ENCODE measurements around the gene PROB1.
"Not testable (repeated sequence)": the region's sequence is repeated elsewhere in the genome, so short reads cannot be mapped to it uniquely, and the experiment has no call there.

Gene PROB1

GRCh38 chr5:139410993-139411828 is 16.3 kb upstream of the PROB1 start:
- Histone ChIP-seq H3K9me3 (ENCODE audit: low read length) (no peaks in the 10 kb centered on the region), H3K4me1 (ENCODE audit: insufficient read depth, low read length) (peaks cover 52% of the 10 kb centered on the region), H3K36me3 (ENCODE audit: insufficient read depth, low read length) (no peaks in the 10 kb centered on the region), H3K4me3 (ENCODE audit: low read depth in 1 of 2, low read length in 2 of 2) (peak overlapping the region in 1 of 2 donors; percentile 21), H3K27ac (ENCODE audit: low read depth, low read length) (peak overlapping the region; percentile 17), H3K9ac (ENCODE audit: low read length) (no peak overlapping the region), H3K27me3 (ENCODE audit: control insufficient read depth in 1 of 2, insufficient read depth in 2 of 2, low read length in 2 of 2) (no peaks in the 10 kb centered on the region)

- Histone ChIP-seq H3K4me1 (ENCODE audit: insufficient read depth, low read length) (peaks cover 43% of the 10 kb centered on the region), H3K27me3 (ENCODE audit: control insufficient read depth in 1 of 2, insufficient read depth in 2 of 2, low read length in 2 of 2) (no peaks in the 10 kb centered on the region), H3K9me3 (ENCODE audit: low read length) (no peaks in the 10 kb centered on the region), H3K27ac (ENCODE audit: low read depth, low read length) (no peak overlapping the region), H3K9ac (ENCODE audit: low read length) (no peak overlapping the region), H3K4me3 (ENCODE audit: low read depth in 1 of 2, low read length in 2 of 2) (peak overlapping the region in 1 of 2 donors; percentile 21), H3K36me3 (ENCODE audit: insufficient read depth, low read length) (no peaks in the 10 kb centered on the region)
These were observed 15.5 kb upstream of the PROB1 start for GRCh38 chr5:139410121-139410992.

DNA sequence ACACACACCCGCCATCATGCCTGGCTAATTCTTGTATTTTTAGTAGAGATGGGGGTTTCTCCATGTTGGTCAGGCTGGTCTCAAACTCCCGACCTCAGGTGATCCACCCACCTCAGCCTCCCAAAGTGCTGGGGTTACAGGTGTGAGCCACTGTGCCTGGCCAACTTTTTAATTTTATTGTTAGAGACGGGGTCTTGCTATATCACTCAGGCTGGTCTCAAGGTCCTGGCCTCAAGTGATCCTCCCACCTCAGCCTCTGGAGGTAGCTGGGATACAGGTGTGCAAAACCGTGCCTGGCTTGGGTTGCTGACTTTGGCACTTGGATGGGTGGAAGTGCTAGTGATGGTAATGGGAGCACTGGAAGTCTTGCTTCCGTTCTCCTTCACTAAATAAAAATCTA is 14.2 kb upstream of the PROB1 start:
- H3K4me3 ChIP-seq (ENCODE audit: low read depth in 1 of 2, low read length in 2 of 2); H3K27me3 ChIP-seq (ENCODE audit: control insufficient read depth in 1 of 2, insufficient read depth in 2 of 2, low read length in 2 of 2); H3K36me3 ChIP-seq (ENCODE audit: insufficient read depth, low read length); H3K27ac ChIP-seq (ENCODE audit: low read depth, low read length); H3K9me3 ChIP-seq (ENCODE audit: low read length); H3K9ac ChIP-seq (ENCODE audit: low read length): not testable (repeated sequence)
- peaks cover 38% of the 10 kb centered on the region for H3K4me1 ChIP-seq (ENCODE audit: insufficient read depth, low read length)

DNA sequence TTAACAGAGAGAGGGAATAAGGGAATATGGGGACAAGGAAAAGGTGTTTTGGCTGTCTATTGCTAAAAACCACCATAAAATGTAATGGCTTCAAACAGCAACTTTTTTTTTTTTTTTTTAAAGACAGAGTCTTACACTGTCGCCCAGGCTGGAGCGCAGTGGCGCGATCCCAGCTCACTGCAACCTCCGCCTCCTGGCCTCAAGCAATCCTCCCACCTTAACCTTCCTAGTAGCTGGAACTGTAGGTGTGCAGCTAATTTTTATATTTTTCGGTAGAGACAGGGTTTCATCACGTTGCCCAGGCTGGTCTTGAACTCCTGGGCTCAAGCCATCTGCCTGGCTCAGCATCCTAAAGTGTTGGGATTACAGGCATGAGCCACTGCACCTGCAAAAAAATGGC is 13.3 kb upstream of the PROB1 start:
- peaks cover 37% of the 10 kb centered on the region for H3K4me1 ChIP-seq (ENCODE audit: insufficient read depth, low read length)

DNA sequence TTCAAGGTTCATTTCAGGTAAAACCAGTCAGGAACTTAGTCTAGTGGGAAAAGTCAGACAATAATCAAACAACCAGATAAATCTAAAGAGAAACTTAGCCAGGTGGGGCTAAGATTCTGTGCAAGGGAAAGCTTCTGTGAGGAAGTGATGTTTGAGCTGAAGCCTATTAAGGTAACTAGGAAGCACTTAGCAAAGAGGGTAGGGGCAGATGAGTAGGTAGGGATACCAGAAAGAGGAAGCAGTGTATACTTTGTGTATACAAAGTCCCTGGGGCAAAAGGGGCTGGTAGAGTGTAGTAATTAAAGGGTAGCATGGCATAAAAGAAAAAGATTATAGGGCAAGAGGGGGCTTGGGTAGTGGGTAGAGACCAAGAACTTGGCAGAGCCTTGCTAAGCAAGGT is 12.6 kb upstream of the PROB1 start:
- Histone ChIP-seq H3K9me3 (ENCODE audit: low read length) (no peaks in the 10 kb centered on the region), H3K27me3 (ENCODE audit: control insufficient read depth in 1 of 2, insufficient read depth in 2 of 2, low read length in 2 of 2) (no peaks in the 10 kb centered on the region), H3K27ac (ENCODE audit: low read depth, low read length) (no peak overlapping the region), H3K4me1 (ENCODE audit: insufficient read depth, low read length) (peaks cover 40% of the 10 kb centered on the region), H3K9ac (ENCODE audit: low read length) (no peak overlapping the region), H3K36me3 (ENCODE audit: insufficient read depth, low read length) (no peaks in the 10 kb centered on the region), H3K4me3 (ENCODE audit: low read depth in 1 of 2, low read length in 2 of 2) (no peak overlapping the region)

More for the DNA sequence above, 13.3 kb upstream of the PROB1 start:
- H3K27me3 ChIP-seq (ENCODE audit: control insufficient read depth in 1 of 2, insufficient read depth in 2 of 2, low read length in 2 of 2): no peaks in the 10 kb centered on the region
- H3K27ac ChIP-seq (ENCODE audit: low read depth, low read length): no peak overlapping the region
- no peaks in the 10 kb centered on the region for H3K9me3 ChIP-seq (ENCODE audit: low read length)
- H3K4me3 ChIP-seq (ENCODE audit: low read depth in 1 of 2, low read length in 2 of 2): no peak overlapping the region
- H3K9ac ChIP-seq (ENCODE audit: low read length): no peak overlapping the region
- no peaks in the 10 kb centered on the region for H3K36me3 ChIP-seq (ENCODE audit: insufficient read depth, low read length)

DNA sequence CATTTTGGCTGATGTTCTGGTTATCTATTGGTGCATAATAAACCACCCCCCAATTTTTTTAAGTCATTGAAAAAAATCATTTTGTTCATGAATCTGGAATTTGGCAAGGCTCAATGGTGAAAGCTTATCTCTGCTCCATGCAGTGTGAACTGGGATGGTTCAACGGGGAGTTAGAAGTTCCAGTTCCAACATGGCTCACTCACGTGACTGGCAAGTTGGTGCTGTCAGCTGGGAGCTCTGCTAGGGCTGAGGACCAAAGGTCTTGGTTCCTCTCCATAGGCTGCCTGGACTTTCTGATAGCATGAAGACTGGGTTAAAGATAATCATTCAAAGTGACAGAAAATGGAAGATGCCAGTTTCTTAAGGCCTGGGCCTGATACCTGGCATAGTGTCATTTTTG is 12.1 kb upstream of the PROB1 start:
- no peak overlapping the region for H3K27ac ChIP-seq (ENCODE audit: low read depth, low read length)
- H3K4me1 ChIP-seq (ENCODE audit: insufficient read depth, low read length): peaks cover 37% of the 10 kb centered on the region
- no peak overlapping the region for H3K4me3 ChIP-seq (ENCODE audit: low read depth in 1 of 2, low read length in 2 of 2)
- H3K27me3 ChIP-seq (ENCODE audit: control insufficient read depth in 1 of 2, insufficient read depth in 2 of 2, low read length in 2 of 2): no peaks in the 10 kb centered on the region
- H3K36me3 ChIP-seq (ENCODE audit: insufficient read depth, low read length): no peaks in the 10 kb centered on the region
- H3K9me3 ChIP-seq (ENCODE audit: low read length): no peaks in the 10 kb centered on the region
- H3K9ac ChIP-seq (ENCODE audit: low read length): no peak overlapping the region

GRCh38 chr5:139404484-139404840 is 9.6 kb upstream of the PROB1 start:
- Histone ChIP-seq H3K9me3 (ENCODE audit: low read length) (no peaks in the 10 kb centered on the region), H3K9ac (ENCODE audit: low read length) (peak overlapping the region; percentile 38), H3K4me1 (ENCODE audit: insufficient read depth, low read length) (peaks cover 15% of the 10 kb centered on the region), H3K4me3 (ENCODE audit: low read depth in 1 of 2, low read length in 2 of 2) (peak overlapping the region in 1 of 2 donors; percentile 67), H3K36me3 (ENCODE audit: insufficient read depth, low read length) (no peaks in the 10 kb centered on the region), H3K27me3 (ENCODE audit: control insufficient read depth in 1 of 2, insufficient read depth in 2 of 2, low read length in 2 of 2) (no peaks in the 10 kb centered on the region), H3K27ac (ENCODE audit: low read depth, low read length) (no peak overlapping the region)

GRCh38 chr5:139403787-139404483 is 9.0 kb upstream of the PROB1 start, which contains the start of gene SPATA24:
SPATA24 (minus strand) TSS chr5:139404089; CDS start chr5:139404060, 29 bp downstream.
- peak within 1 kb of the TSS; percentile 79 for H3K27ac ChIP-seq (ENCODE audit: low read depth, low read length)
- H3K9me3 ChIP-seq (ENCODE audit: low read length): no peaks in the 10 kb centered on the region
- peak within 1 kb of the TSS; percentile 38 for H3K9ac ChIP-seq (ENCODE audit: low read length)
- peak within 1 kb of the TSS; percentile 43 to 67 for H3K4me3 ChIP-seq (ENCODE audit: low read depth in 1 of 2, low read length in 2 of 2)
- H3K36me3 ChIP-seq (ENCODE audit: insufficient read depth, low read length): no peaks in the 10 kb centered on the region
- H3K27me3 ChIP-seq (ENCODE audit: control insufficient read depth in 1 of 2, insufficient read depth in 2 of 2, low read length in 2 of 2): no peaks in the 10 kb centered on the region
- H3K4me1 ChIP-seq (ENCODE audit: insufficient read depth, low read length): peaks cover 14% of the 10 kb centered on the region

DNA sequence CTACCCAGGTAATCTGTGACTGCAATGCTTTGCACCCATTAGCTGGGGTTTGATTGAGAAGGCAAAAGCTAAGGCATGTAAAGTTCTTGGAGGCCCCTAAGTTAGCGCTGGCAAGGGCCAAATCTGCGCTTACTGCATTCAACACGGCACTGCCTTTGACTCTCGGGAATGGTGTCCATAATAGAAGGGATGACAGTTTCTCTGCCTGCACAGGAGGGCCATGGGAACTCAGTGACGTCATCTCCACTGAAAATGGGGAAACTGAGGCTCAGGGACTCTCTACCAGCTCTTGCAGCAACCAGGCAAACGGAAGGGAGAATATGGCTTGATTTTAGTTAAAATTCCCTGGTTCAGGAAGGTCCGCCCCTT is 8.5 kb upstream of the PROB1 start:
- Histone ChIP-seq H3K27me3 (ENCODE audit: control insufficient read depth in 1 of 2, insufficient read depth in 2 of 2, low read length in 2 of 2) (no peaks in the 10 kb centered on the region), H3K9me3 (ENCODE audit: low read length) (no peaks in the 10 kb centered on the region), H3K27ac (ENCODE audit: low read depth, low read length) (peak overlapping the region; percentile 79), H3K36me3 (ENCODE audit: insufficient read depth, low read length) (no peaks in the 10 kb centered on the region), H3K9ac (ENCODE audit: low read length) (peak overlapping the region; percentile 34), H3K4me1 (ENCODE audit: insufficient read depth, low read length) (peaks cover 14% of the 10 kb centered on the region), H3K4me3 (ENCODE audit: low read depth in 1 of 2, low read length in 2 of 2) (peak overlapping the region; percentile 43 to 67)

GRCh38 chr5:139402561-139403158 is 7.8 kb upstream of the PROB1 start:
- Histone ChIP-seq H3K9ac (ENCODE audit: low read length) (no peak overlapping the region), H3K36me3 (ENCODE audit: insufficient read depth, low read length) (no peaks in the 10 kb centered on the region), H3K9me3 (ENCODE audit: low read length) (no peaks in the 10 kb centered on the region), H3K27ac (ENCODE audit: low read depth, low read length) (no peak overlapping the region), H3K4me1 (ENCODE audit: insufficient read depth, low read length) (peaks cover 14% of the 10 kb centered on the region), H3K4me3 (ENCODE audit: low read depth in 1 of 2, low read length in 2 of 2) (no peak overlapping the region), H3K27me3 (ENCODE audit: control insufficient read depth in 1 of 2, insufficient read depth in 2 of 2, low read length in 2 of 2) (no peaks in the 10 kb centered on the region)

GRCh38 chr5:139401546-139401945 is 6.6 kb upstream of the PROB1 start:
- H3K9ac ChIP-seq (ENCODE audit: low read length): no peak overlapping the region
- H3K4me1 ChIP-seq (ENCODE audit: insufficient read depth, low read length): peaks cover 14% of the 10 kb centered on the region
- H3K9me3 ChIP-seq (ENCODE audit: low read length): no peaks in the 10 kb centered on the region
- H3K27ac ChIP-seq (ENCODE audit: low read depth, low read length): no peak overlapping the region
- H3K4me3 ChIP-seq (ENCODE audit: low read depth in 1 of 2, low read length in 2 of 2): no peak overlapping the region
- H3K36me3 ChIP-seq (ENCODE audit: insufficient read depth, low read length): no peaks in the 10 kb centered on the region
- H3K27me3 ChIP-seq (ENCODE audit: control insufficient read depth in 1 of 2, insufficient read depth in 2 of 2, low read length in 2 of 2): no peaks in the 10 kb centered on the region
